HG02870 (cell line): ENCODE results near the gene HSD17B12.
"Not testable (repeated sequence)": the region's sequence is repeated elsewhere in the genome, so short reads cannot be mapped to it uniquely, and the experiment has no call there.

Experiments used
- ATAC-seq: cut with Tn5 transposase; IDR thresholded peaks from one replicate; pipeline ENCODE4 v1.9.1; 2021; ENCODE audit warnings: mild to moderate bottlenecking, moderate library complexity; ENCODE audit not compliant: unreplicated experiment

The HSD17B12 gene

GRCh38 chr11:43738600-43739409 is 58.3 kb downstream of the HSD17B12 start:
- ATAC-seq: no peak

DNA sequence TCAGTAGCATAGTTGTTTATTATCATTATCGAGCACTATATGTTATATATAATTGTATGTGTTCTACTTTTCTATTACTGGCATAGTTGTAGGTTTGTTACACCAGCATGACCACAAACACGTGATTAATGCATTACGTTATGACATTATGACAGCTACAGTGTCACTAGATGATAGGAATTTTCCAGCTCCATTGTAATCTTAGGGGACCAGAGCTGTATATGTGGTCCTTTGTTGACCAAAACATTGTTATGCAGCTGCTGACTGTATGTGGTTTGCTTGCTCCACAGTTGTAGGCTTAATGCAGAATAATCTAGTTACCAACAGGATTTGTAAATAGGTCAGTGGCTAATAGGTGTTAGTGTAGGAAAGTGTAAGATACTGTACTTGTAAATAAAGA is 66.1 kb downstream of the HSD17B12 start:
- no peak for ATAC-seq

DNA sequence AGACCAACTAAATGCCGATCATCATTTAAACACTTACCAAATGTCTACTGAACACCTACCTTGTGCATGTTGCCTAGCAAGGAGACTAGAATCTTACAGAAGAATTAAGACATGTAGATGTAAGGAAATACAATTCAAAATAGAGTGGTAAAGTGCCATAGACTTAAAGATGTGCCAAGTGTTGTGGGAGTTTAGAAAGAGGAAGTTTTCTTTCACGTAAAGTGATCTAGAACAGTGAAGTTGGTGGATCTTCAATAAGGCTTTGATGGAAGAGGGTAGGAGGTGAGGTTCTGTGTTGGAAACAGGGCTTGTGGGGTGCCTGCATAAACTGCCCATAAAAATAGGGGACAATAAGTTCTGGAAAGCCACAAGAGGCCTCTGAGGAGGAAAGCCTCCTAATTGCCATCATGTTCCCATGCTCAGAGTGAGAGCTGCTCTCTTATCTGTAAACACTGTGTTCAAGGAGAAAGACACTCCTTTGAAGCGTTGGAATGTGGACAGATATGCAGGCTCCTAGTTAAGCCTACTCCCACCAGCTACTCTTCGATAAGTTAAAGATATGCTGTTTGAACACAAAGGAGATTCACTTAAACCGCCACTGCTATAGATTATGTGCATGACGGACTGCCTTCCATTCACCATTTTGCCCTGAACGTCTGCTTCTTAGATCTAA is 66.7 kb downstream of the HSD17B12 start:
- no peak for ATAC-seq

GRCh38 chr11:43748095-43748494 is 67.6 kb downstream of the HSD17B12 start:
- ATAC-seq: no peak

- no peak for ATAC-seq
Observed at GRCh38 chr11:43751726-43752125, 71.2 kb downstream of the HSD17B12 start.

DNA sequence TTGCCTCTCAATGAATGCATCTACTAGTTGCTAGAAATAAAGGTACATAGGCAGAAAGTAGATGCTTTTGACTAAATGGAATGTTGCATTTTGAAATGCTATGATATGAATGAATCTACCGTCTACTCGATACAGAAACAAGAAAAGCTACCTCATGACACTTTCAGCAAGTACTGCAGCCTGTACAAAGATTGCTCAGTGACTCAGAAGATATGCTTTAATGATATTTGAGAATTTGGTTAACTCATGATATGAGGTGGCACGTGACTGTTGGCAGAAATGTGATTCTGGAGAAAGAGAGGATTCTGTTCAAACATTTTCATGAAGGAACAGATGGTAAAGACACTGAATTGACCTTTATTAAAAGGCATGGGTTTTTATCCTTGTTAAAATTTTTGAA is 76.0 kb downstream of the HSD17B12 start:
- ATAC-seq: no peak

DNA sequence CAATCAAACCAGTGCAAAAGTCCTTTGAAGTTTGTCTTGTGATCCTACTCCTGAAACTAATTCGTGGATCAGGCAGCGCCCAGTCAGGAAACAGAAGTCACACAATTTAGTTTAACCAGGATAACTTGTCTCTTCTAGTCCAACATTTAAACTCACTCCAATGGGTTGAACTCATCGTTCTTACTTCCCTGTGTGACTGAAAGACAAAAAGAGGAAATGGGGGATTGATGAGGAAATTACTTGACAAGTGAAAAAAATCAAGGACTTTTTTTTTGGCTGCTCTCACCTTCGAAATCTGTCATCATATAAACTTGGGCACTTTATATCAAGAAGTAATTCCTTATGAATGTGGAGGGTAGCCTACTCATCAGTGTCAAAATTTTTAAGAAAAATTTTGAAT is 78.4 kb downstream of the HSD17B12 start:
- ATAC-seq: no peak

- no peak for ATAC-seq
Observed at GRCh38 chr11:43760902-43761301, 80.4 kb downstream of the HSD17B12 start.

DNA sequence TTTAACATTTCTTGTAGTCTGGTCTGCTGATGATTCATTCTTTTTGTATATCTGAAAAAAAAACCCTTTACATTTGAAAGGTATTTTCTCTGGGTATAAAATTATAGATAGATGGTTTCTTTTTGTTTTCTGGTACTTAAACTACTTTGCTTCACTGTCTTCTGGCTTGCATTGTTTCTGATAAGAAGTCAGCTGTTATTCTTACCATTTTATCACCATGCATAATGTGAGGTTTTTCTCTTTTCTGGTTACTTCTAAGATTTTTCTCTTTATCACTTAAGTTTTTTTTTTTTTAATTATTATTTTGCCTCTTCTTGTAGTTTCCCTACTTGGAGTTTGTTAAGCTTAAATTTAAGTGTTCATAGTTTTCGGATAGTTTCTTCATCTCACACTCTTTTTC is 84.7 kb downstream of the HSD17B12 start:
- ATAC-seq: no peak

DNA sequence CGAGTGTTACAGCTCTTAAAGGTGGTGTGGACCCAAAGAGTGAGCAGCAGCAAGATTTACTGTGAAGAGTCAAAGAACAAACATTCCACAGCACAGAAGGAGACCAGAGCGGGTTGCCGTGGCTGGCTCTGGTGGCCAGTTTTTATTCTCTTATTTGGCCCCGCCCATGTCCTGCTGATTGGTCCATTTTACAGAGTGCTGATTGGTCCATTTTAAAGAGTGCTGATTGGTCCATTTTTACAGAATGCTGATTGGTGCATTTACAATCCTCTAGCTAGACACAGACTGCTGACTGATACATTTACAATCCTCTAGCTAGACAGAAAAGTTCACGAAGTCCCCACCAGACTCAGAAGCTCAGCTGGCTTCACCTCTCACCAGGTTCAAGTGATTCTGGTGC is 88.1 kb downstream of the HSD17B12 start:
- ATAC-seq: not testable (repeated sequence)

GRCh38 chr11:43770173-43770572 is 89.6 kb downstream of the HSD17B12 start:
- no peak for ATAC-seq

DNA sequence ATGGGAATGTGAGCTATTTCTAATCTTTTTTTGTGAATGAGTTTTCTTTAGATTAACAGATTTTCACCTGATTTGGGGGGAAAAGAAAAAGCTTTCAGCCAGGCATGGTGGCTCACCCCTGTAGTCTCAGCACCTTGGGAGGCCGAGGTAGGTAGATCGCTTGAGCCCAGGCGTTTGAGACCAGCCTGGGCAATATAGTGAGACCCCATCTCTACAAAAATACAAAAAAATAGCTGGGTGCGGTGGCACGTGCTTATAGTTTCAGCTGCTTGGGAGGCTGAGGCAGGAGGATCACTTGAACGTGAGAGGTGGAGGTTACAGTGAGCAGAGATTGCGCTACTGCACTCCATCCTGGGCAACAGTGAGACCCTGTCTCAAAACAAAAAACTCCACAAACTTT is 92.2 kb downstream of the HSD17B12 start:
- no peak for ATAC-seq

DNA sequence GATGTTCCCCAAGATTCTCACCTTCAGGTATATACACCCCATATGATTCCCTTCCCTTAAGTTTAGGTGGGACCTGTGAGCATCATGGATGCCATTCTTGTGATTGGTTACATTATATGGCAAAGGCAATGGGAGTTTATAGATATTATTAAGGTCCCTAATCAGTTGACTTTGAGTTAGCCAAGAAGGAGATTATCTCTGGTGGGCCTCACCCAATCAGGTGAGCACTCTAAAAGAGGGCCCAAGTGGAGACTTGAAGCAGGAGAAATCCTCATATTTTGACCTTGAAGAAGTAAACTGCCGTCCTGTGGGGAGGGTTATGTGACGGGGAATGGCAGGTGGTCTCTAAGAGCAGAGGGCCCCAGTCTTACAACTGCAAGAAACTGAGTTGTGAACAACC is 94.2 kb downstream of the HSD17B12 start:
- no peak for ATAC-seq

DNA sequence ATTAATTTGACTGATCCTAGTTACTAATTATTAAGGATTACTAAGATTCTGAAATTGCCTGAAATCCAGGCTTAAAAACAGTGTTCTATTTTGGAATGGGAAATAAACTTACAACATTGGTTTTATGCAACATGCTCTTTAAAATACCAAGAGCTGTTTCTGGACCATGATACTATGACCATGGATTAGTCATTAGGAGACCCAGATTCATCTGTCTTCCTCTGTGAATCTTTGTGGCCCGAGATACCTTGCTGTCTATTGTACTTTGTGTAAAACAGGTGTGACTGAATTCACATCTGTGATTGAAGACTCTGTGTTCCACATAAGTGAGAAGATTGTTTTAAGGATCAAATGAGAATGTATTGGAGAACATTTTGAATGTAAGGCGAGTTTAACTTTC is 98.8 kb downstream of the HSD17B12 start:
- no peak for ATAC-seq

GRCh38 chr11:43784301-43784700 is 103.8 kb downstream of the HSD17B12 start:
- ATAC-seq: no peak

- no peak for ATAC-seq
Observed at GRCh38 chr11:43784866-43785265, 104.3 kb downstream of the HSD17B12 start.

DNA sequence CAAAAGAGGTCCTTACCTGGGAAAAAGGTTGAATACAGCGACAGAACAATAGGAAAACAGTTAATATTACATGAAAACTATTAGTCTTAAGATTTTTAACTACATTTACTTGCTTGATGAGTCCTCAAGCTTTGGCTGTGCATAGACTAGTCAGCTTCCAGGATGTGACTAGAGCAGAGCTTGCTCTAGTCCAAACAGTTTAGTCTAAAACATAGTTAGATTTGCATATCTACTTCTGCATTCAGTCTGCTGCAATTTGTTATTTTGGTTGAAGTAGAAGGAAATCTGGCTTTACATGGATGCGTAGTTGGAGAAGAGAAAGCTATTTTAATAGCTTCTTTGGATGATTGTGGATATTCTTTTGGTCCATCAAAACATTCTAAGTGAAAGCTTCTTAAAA is 104.8 kb downstream of the HSD17B12 start:
- no peak for ATAC-seq

GRCh38 chr11:43786016-43786415 is 105.5 kb downstream of the HSD17B12 start:
- ATAC-seq: no peak

DNA sequence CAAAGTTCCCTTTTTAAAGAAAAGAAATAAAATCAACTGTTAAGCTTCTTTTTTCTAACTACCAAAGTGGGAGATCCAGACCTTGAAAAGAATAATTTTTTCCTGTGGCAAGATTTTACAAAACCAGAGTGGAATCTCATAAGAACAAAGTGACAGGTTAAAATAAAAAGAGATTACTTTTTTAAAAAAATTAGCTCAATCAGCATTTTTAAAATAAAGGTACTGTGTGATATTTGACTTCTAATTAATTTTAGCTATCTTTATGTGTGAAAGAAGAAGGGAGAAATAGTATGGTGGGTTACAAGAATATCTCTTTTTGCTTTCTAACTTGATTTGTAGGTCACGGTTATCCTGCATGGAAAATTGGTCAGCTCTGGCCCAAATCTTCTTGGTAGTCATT is 107.3 kb downstream of the HSD17B12 start:
- ATAC-seq: no peak

GRCh38 chr11:43788421-43788820 is 107.9 kb downstream of the HSD17B12 start:
- ATAC-seq: no peak

DNA sequence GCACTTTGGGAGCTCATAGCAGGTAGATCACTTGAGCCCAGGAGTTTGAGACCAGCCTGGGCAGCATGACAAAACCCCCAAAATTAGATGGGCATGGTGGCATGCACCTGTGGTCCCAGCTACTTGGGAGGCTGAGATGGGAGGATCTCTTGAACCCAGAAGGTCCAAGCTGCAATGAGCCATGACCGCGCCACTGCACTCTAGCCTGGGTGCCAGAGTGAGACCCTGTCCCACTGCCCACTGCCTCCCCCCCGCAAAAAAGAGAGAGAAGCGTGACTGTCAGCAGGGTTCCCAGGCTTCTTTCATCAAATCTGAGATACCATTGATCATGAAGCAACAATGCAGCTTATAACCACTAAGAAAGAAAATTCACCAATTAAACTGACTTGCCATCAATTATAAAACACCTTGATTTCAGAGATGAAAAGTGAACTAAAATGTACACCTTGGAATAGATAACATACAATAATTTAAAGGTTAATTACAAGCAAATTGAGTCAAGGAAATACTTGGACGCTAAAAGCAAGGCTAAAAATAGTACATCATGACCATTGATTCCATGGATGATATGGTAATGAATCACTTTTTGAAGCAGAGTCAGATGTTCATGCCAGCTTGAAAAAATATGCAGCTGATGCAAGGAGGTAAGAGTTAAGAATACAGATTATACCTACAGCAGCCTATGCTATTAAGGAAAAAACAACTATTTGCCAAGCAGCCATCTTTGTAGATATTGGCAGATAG is 109.3 kb downstream of the HSD17B12 start:
- no peak for ATAC-seq

GRCh38 chr11:43790444-43790794 is 109.9 kb downstream of the HSD17B12 start:
- ATAC-seq: no peak
